ENCODE results near the gene CGAS. TPM values are rescaled to one million over a fixed set of nuclear protein-coding genes. Genes with fewer than 3 reads are reported as not detected.
"Not testable (repeated sequence)": the region's sequence is repeated elsewhere in the genome, so short reads cannot be mapped to it uniquely, and the experiment has no call there.

The CGAS gene
- total RNA-seq, 2 donors from 2014 or later = 4.1 to 5.6 TPM

DNA sequence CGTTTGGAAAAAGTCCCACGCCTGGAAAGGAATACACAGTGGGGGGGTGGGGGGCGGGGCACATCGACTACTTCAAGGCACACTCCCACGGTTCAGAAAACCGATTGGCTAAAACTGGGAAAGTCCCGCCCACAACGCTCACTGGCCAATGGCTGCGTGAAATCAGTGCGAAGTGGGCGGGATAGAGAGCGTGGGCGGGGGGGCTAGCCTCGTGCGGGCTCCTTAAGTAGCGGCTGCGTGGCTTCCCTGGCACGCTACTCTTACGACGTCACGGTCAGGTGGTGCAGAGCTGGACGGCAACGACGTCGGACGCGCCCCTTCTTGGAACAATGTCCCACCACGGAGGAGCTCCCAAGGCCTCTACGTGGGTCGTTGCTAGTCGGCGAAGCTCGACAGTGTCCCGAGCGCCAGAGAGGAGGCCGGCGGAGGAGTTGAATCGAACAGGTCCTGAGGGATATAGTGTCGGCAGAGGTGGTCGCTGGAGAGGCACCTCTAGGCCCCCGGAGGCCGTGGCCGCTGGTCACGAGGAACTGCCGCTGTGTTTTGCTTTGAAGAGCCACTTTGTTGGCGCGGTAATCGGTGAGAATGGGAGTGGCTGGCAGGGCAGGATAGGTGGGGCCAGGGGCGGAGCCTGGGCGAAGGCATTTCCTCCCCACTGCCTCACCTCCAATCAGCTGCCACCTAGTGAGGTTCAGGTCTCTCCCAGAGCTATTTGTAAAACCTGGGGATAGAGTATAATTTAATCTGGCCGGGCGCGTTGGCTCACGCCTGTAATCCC is 57.3 kb downstream of the CGAS start, which contains the start of gene DDX43:
DDX43 (plus strand) TSS at position 252 of the 778 bp plus-strand sequence; CDS start at position 330, 78 bp downstream.
- Histone ChIP-seq H3K4me3 (no peak within 1 kb of the TSS), H3K36me3 (no peaks in the 10 kb centered on the region), H3K27ac (no peak within 1 kb of the TSS), H3K9me3 (no peaks in the 10 kb centered on the region), H3K4me1 (no peaks in the 10 kb centered on the region), H3K9ac (ENCODE audit: low read depth in 2 of 2, low read length in 2 of 2) (no peak within 1 kb of the TSS), H3K27me3 (no peaks in the 10 kb centered on the region)
- peak; percentile 29 for DNase-seq
- intact Hi-C loops (cut with DNase I) = no loop called here
- TF ChIP-seq CTCF (IDR thresholded peaks at IDR 0.05) = no peak

DNA sequence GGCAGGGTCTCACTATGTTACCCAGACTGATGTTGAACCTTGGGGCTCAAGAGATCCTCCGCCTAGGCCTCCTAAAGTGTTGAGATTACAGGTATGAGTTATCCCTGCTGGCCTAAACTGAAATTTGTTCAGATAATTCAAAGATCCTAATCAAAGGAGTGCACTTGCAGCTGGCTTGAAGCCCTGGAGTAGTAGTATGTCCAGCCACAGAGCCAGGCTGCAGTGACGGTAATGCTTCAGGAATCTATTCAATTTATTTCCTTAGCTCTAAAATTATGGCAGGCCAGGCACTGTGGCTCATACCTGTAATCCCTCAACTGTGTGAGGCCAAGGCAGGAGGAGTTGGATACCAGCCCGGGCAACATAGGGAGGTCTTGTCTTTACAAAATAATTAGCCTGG is 58.8 kb downstream of the CGAS start:
- Histone ChIP-seq H3K4me1 (no peaks in the 10 kb centered on the region), H3K9me3 (no peaks in the 10 kb centered on the region), H3K27ac (no peak overlapping the region), H3K36me3 (no peaks in the 10 kb centered on the region), H3K9ac (ENCODE audit: low read depth in 2 of 2, low read length in 2 of 2) (no peak overlapping the region), H3K4me3 (no peak overlapping the region), H3K27me3 (no peaks in the 10 kb centered on the region)
- intact Hi-C loops (cut with DNase I) = no loop called here
- no peak for TF ChIP-seq CTCF (IDR thresholded peaks at IDR 0.05)
- DNase-seq = no peak

GRCh38 chr6:73392188-73392587 is 59.9 kb downstream of the CGAS start:
- H3K9me3 ChIP-seq; H3K4me3 ChIP-seq; H3K4me1 ChIP-seq; H3K9ac ChIP-seq (ENCODE audit: low read depth in 2 of 2, low read length in 2 of 2); H3K36me3 ChIP-seq; DNase-seq; H3K27me3 ChIP-seq; intact Hi-C loops (cut with DNase I); H3K27ac ChIP-seq: not testable (repeated sequence)

DNA sequence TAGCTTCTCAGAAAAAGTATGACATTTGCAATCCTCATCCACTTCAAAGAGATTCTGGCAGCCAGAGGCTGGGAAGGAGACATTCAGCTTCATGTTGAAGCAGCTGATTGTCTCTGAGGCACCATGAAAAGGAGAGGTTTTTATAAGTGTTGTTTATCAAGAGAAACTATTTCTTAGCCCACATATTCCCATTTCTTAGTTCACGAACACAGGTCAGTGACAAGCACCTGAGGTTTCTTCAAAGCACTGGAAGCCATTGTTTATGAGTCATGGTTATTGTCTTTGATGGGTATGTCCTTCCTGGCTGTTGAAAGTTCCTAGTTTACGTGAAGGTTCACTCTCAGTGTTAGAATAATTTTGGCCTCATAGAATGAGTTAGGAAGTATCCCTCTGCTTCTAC is 60.4 kb downstream of the CGAS start:
- Histone ChIP-seq H3K27ac (no peak overlapping the region), H3K4me3 (no peak overlapping the region), H3K9ac (ENCODE audit: low read depth in 2 of 2, low read length in 2 of 2) (no peak overlapping the region), H3K4me1 (no peaks in the 10 kb centered on the region), H3K27me3 (no peaks in the 10 kb centered on the region), H3K9me3 (no peaks in the 10 kb centered on the region), H3K36me3 (no peaks in the 10 kb centered on the region)
- intact Hi-C loops (cut with DNase I) = no loop called here
- no peak for TF ChIP-seq CTCF (IDR thresholded peaks at IDR 0.05)
- DNase-seq = no peak

DNA sequence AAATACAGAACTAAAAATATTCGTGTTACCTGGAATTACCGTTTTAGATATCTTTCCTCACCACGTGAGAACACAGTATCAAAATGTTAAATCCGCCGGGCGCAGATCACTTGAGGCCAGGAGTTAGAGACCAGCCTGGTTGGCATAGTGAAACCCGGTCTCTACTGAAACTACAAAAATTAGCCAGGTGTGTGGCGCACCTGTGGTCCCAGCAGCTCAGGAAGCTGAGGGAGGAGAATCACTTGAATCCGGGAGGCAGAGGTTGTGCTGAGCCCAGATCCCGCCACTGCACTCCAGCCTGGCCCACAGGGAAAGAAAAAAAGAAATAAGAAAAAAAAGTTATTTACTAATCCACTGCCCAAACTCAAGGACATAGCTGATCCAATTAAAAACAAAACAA is 62.2 kb downstream of the CGAS start:
- Histone ChIP-seq H3K27me3 (no peaks in the 10 kb centered on the region), H3K36me3 (no peaks in the 10 kb centered on the region), H3K4me3 (no peak overlapping the region), H3K4me1 (no peaks in the 10 kb centered on the region), H3K9ac (ENCODE audit: low read depth in 2 of 2, low read length in 2 of 2) (no peak overlapping the region), H3K9me3 (no peaks in the 10 kb centered on the region), H3K27ac (no peak overlapping the region)
- intact Hi-C loops (cut with DNase I) = no loop called here
- DNase-seq = no peak
- no peak for TF ChIP-seq CTCF (IDR thresholded peaks at IDR 0.05)

- peak; percentile 45 for DNase-seq
- Histone ChIP-seq H3K4me3 (peak overlapping the region; percentile 46), H3K4me1 (no peaks in the 10 kb centered on the region), H3K27ac (no peak overlapping the region), H3K9ac (ENCODE audit: low read depth in 2 of 2, low read length in 2 of 2) (peak overlapping the region; percentile 57 to 62), H3K36me3 (no peaks in the 10 kb centered on the region), H3K27me3 (no peaks in the 10 kb centered on the region), H3K9me3 (no peaks in the 10 kb centered on the region)
- intact Hi-C loops (cut with DNase I) = no loop called here
- TF ChIP-seq CTCF (IDR thresholded peaks at IDR 0.05) = peak; percentile 32
Observed at GRCh38 chr6:73388800-73389512, 63.1 kb downstream of the CGAS start.
